Hepatocyte (in vitro differentiated cells): ENCODE results near the gene SUMF1.

Experiments used
- CTCF ChIP-seq: fragments of 200-600 bp; sonication (generic); IDR thresholded peaks from 2 replicates; pipeline ENCODE4 v1.5.1; 2016; ENCODE audit warnings: antibody characterized with exemption, mild to moderate bottlenecking; ENCODE audit not compliant: poor library complexity
- EZH2 ChIP-seq: fragments of 200-600 bp; sonication (generic); IDR thresholded peaks from 2 replicates; pipeline ENCODE4 v1.6.1; 2016; ENCODE audit warnings: antibody characterized with exemption, mild to moderate bottlenecking, borderline replicate concordance
- EZH2phosphoT487 ChIP-seq: fragments of 200-600 bp; sonication (generic); IDR thresholded peaks from one replicate; pipeline ENCODE4 v1.6.1; 2018; ENCODE audit warnings: antibody characterized with exemption, mild to moderate bottlenecking, low read depth, moderate library complexity; ENCODE audit not compliant: unreplicated experiment, severe bottlenecking

GRCh38 chr3:4407941-4408340 lies 59.1 kb downstream of the SUMF1 start:
- TF ChIP-seq CTCF (no peak), EZH2 (no peak), EZH2phosphoT487 (no peak)
